Neural cell (in vitro differentiated cells): ENCODE data around the gene MXI1.

Experiments
- CTCF ChIP-seq: fragments of 450-650 bp; IDR thresholded peaks from 2 replicates; pipeline ENCODE4 v1.5.1; 2014; ENCODE audit warnings: antibody characterized with exemption, mild to moderate bottlenecking, moderate library complexity; ENCODE audit not compliant: poor library complexity, severe bottlenecking
- EP300 ChIP-seq: fragments of 450-650 bp; conservative IDR thresholded peaks from 2 replicates; pipeline ENCODE4 v1.6.1; 2014; ENCODE audit warnings: antibody characterized with exemption, mild to moderate bottlenecking, moderate library complexity; ENCODE audit not compliant: poor library complexity, severe bottlenecking
- EZH2 ChIP-seq: fragments of 200-600, 300-800 bp; shearing (Covaris generic), sonication (generic); IDR thresholded peaks from 2 replicates; pipeline ENCODE4 v1.6.1; 2014; ENCODE audit warnings: antibody characterized with exemption, low read length, borderline replicate concordance, mild to moderate bottlenecking; ENCODE audit not compliant: insufficient read depth, poor library complexity, severe bottlenecking
- POLR2AphosphoS5 ChIP-seq: IDR thresholded peaks from 2 replicates; pipeline ENCODE4 v1.6.1; 2012

- no peak for TF ChIP-seq EZH2
- TF ChIP-seq EP300 = no peak
- no peak for TF ChIP-seq POLR2AphosphoS5
- TF ChIP-seq CTCF = no peak
These were observed 71.4 kb downstream of the MXI1 start for GRCh38 chr10:110278562-110279406.
